Measurements from ENCODE around the gene SAMSN1.

GRCh38 chr21:14466715-14467114 lies 79.4 kb downstream of the SAMSN1 start:
- TF ChIP-seq POLR2A (IDR thresholded peaks at IDR 0.05; ENCODE audit: low read depth) (no peak), POLR2AphosphoS5 (IDR thresholded peaks at IDR 0.05) (no peak)
